ENCODE measurements around the gene NDUFAB1.

Gene NDUFAB1

GRCh38 chr16:23534868-23535860 is 61.0 kb downstream of the NDUFAB1 start:
- Histone ChIP-seq H3K36me3 (ENCODE audit: insufficient read depth, low read length) (peaks cover 58% of the 10 kb centered on the region), H3K9me3 (ENCODE audit: low read length) (no peaks in the 10 kb centered on the region), H3K4me1 (ENCODE audit: insufficient read depth, low read length) (no peaks in the 10 kb centered on the region), H3K27me3 (ENCODE audit: insufficient read depth, low read length) (no peaks in the 10 kb centered on the region), H3K4me3 (ENCODE audit: low read length) (no peak overlapping the region), H2AFZ (ENCODE audit: low read depth, low read length) (no peak overlapping the region)

- peaks cover 64% of the 10 kb centered on the region for H3K36me3 ChIP-seq (ENCODE audit: insufficient read depth, low read length)
Measured at GRCh38 chr16:23532448-23532847, 63.7 kb downstream of the NDUFAB1 start.

More at GRCh38 chr16:23532448-23532847, 63.7 kb downstream of the NDUFAB1 start:
- Histone ChIP-seq H3K27me3 (ENCODE audit: insufficient read depth, low read length) (no peaks in the 10 kb centered on the region), H3K4me1 (ENCODE audit: insufficient read depth, low read length) (peaks cover 15% of the 10 kb centered on the region), H3K4me3 (ENCODE audit: low read length) (no peak overlapping the region), H2AFZ (ENCODE audit: low read depth, low read length) (no peak overlapping the region), H3K9me3 (ENCODE audit: low read length) (no peaks in the 10 kb centered on the region)

Measured in neuron (in vitro differentiated cells).